Measurements from ENCODE around the gene RPL35. TPM values are rescaled to one million over a fixed set of nuclear protein-coding genes. Genes with fewer than 3 reads are reported as not detected.

Gene RPL35
- 4,029 and 4,203 TPM in 2 replicates for total RNA-seq

DNA sequence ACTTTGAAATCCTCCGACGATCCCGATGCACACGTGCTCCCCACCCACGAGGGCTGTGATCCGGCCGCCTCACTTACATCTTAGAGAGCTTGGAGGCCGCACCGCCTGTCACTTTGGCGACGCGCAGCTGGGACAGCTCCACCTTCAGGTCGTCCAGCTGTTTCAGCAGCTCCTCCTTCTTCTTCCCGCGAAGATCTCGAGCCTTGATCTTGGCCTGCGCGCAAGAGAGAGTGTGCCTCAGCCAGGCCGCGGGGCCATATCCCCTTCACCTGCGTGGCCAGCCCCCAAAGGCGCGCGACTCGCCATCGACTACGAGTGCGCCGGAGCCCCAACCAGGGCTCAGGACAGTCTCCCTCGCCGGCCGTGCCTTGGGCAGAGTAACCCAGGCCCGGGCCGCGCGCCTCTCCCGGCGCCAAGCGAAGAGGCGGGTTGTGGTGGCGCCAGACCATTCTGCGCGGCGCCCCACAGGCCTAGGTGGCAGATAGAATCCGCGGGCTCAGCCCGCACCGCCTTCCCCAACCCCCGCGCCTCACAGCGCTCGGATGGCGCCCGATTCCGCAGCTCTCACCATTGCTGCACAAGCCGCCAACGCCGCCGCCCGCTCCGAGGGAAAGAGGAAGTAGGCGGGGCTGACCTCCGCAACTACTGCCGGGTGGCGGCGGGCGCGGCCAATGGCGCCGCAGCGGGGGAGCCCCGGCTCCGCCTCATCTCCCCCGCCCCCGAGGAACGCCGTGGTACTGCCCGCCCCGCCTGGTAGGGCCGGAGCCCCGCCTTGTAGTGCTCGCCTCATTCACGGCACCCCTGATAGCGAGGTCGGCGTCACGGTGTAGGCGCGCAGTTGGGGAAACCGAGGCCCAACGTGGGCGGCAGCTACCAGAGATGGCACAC lies at the start of gene RPL35, which contains the start of gene ARPC5L:
Gene RPL35 (minus strand): TSS at position 616 of the 888 bp plus-strand sequence. CDS start 45 bp downstream, at position 571.
Gene ARPC5L (plus strand): TSS at position 789 of the 888 bp plus-strand sequence. CDS start 7,161 bp downstream, outside the sequence.

GRCh38 chr9:124852829-124853531 lies 8.8 kb downstream of the RPL35 start, which contains the start of gene WDR38:
WDR38 (plus strand) TSS chr9:124853460; CDS start chr9:124853532, 72 bp downstream.

Other genes with a start within 250 kb of the RPL35 start
- 0.27 and 0.47 TPM in 2 replicates for gene NR6A1, start 90.6 kb downstream of the RPL35 start, total RNA-seq
- under 0.01 and 0.11 TPM in 2 replicates for gene OLFML2A, start 84.8 kb downstream of the RPL35 start, total RNA-seq
- gene WDR38, start 8.5 kb downstream of the RPL35 start, total RNA-seq, result not detected in 2 replicates
- gene ARPC5L, start 173 bp upstream of the RPL35 start, total RNA-seq, result 40.7 and 59.1 TPM in 2 replicates
- 8.1 and 9.3 TPM in 2 replicates for gene GOLGA1, start 79.1 kb upstream of the RPL35 start, total RNA-seq

Data from hair follicular keratinocyte (primary cell).